Neutrophil (primary cell): ENCODE data around the gene LHX2.

Experiments used
- H3K27ac ChIP-seq: fragments of 200-600 bp; sonication (generic); 2 replicates; pipeline ENCODE4 v1.5.1; 2016; ENCODE audit warnings: mild to moderate bottlenecking, moderate library complexity
- H3K27me3 ChIP-seq: fragments of 200-600 bp; sonication (generic); 2 replicates; pipeline ENCODE4 v1.6.0; 2016; ENCODE audit warnings: mild to moderate bottlenecking
- H3K36me3 ChIP-seq: fragments of 200-600 bp; sonication (generic); 2 replicates; pipeline ENCODE4 v1.5.1; 2017
- H3K4me1 ChIP-seq, 2 experiments: fragments of 200-600 bp in 1 of 2; sonication (generic) in 1 of 2; 1 replicate in 1 of 2; 2 replicates in 1 of 2; pipeline versions ENCODE4 v1.5.1 to v1.6.1; 2013 to 2016; ENCODE audit warnings: low read depth in 1 of 2, low read length in 1 of 2, mild to moderate bottlenecking in 1 of 2, moderate library complexity in 1 of 2; ENCODE audit not compliant: control insufficient read depth in 1 of 2, insufficient read depth in 1 of 2
- H3K4me3 ChIP-seq, 2 experiments: fragments of 200-600 bp in 1 of 2; sonication (generic) in 1 of 2; 1 replicate in 1 of 2; 2 replicates in 1 of 2; pipeline ENCODE4 v1.5.1; 2013 to 2016; ENCODE audit warnings: low read depth in 1 of 2, low read length in 1 of 2, mild to moderate bottlenecking in 1 of 2, moderate library complexity in 1 of 2
- H3K9me3 ChIP-seq: fragments of 200-600 bp; sonication (generic); 2 replicates; pipeline ENCODE4 v1.5.1; 2016
- TF ChIP-seq, protein P1 (sequence below): fragments of 200-600 bp; sonication (generic); IDR thresholded peaks from 2 replicates; pipeline ENCODE4 v1.5.1; 2016; ENCODE audit warnings: antibody characterized with exemption

The LHX2 gene

DNA sequence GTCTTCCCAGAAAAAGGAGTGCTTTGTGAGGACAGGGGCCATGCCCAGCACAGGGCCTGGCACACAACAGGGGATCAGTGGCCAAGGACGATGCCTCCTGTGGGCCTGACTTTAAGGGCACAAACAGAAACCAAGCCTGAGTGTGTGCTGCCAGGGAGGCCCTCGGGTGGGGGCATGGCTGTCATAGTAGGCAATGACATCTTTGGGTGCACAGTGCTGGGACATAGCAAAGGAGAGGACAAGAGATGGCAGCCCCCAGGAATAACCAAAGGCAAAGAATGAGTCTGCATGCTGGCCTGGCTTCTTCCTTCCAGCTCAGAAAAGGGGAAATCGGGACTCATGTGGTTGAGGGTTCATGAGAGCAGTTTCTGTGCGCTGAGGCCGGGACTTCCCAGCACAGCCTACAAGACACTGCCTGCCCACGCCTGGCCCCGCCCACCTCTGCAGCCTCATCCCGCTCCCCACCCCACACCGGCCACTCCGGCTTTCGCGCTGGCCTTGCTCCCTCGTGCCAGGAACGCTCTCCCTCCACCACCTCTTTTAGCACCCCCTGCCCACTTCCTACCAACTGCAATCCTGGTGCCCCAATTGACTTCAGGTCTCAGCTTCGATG is 13.8 kb upstream of the LHX2 start:
- no peaks in the 10 kb centered on the region for H3K36me3 ChIP-seq
- H3K9me3 ChIP-seq: no peaks in the 10 kb centered on the region
- TF ChIP-seq, protein P1, sequence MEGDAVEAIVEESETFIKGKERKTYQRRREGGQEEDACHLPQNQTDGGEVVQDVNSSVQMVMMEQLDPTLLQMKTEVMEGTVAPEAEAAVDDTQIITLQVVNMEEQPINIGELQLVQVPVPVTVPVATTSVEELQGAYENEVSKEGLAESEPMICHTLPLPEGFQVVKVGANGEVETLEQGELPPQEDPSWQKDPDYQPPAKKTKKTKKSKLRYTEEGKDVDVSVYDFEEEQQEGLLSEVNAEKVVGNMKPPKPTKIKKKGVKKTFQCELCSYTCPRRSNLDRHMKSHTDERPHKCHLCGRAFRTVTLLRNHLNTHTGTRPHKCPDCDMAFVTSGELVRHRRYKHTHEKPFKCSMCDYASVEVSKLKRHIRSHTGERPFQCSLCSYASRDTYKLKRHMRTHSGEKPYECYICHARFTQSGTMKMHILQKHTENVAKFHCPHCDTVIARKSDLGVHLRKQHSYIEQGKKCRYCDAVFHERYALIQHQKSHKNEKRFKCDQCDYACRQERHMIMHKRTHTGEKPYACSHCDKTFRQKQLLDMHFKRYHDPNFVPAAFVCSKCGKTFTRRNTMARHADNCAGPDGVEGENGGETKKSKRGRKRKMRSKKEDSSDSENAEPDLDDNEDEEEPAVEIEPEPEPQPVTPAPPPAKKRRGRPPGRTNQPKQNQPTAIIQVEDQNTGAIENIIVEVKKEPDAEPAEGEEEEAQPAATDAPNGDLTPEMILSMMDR: no peak
- peaks cover 22 to 28% of the 10 kb centered on the region in 2 experiments for H3K4me1 ChIP-seq
- peaks cover 92% of the 10 kb centered on the region for H3K27me3 ChIP-seq
- H3K4me3 ChIP-seq: no peak overlapping the region
- H3K27ac ChIP-seq: no peak overlapping the region

DNA sequence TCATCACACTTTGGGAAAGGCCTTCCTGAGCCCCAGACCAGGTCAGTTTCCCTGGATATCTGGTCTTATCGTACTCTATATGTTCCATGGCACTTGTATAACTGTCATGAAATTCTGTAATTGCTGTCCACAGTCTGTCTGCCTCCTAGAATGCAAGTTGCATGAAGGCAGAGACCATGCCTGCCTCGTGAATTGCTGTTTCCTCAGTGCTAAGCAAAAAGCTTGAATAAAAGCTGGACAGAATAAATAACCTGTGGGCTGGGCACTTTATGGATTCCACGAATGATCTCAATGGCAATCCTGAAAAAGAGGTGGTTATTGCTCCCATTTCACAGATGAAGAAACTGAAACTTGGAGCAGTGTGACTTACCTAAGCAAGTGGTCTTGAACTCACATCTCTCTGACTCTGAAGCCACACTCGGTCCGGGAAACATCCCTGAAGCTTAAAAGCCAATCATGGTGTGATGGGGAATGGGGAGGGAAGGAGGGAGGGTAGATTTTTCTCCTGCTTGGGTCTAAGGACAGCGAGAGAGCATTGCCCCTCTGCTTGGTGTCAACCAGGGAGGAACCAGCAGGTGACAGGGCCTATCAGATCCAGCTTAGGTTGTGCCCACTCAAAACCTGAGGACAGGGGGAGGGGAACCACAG is 13.2 kb upstream of the LHX2 start:
- H3K4me1 ChIP-seq: peaks cover 22 to 28% of the 10 kb centered on the region in 2 experiments
- TF ChIP-seq, protein P1: no peak
- H3K27ac ChIP-seq: no peak overlapping the region
- H3K4me3 ChIP-seq: no peak overlapping the region
- no peaks in the 10 kb centered on the region for H3K36me3 ChIP-seq
- no peaks in the 10 kb centered on the region for H3K9me3 ChIP-seq
- peaks cover 98% of the 10 kb centered on the region for H3K27me3 ChIP-seq

DNA sequence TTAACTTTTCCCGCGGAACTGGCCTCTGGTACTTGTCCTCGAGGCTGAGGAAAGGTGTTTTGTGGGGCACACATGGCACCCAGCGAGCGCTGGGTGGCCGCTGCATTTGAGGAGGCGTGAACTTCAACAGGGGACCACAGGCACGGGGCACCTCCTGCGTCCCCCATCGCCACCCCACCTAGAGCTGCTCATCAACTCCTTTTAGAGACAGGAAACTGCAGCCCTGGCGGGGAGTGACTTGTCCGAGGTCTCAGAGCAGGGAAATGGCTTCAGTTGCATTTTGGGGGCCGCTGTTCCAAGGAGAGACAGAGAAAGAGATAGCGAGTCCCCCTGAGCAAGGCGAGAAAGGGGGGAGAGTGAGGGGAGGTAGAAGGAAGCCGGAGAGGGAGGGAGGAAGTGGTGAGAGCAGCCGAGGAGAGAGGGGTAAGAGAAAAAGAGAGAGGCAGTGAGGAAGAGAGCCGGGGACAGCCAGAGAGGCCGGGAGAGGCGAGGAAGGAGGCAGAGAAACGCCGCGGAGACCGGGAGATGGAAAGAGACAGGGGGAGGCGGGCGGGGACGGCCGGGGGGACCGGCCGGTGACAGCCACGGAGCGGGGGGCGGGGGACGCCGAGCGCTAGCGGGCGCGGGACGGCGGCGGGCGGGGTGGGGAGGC is 12.5 kb upstream of the LHX2 start:
- TF ChIP-seq, protein P1: no peak
- no peaks in the 10 kb centered on the region for H3K36me3 ChIP-seq
- H3K9me3 ChIP-seq: no peaks in the 10 kb centered on the region
- peaks cover 99% of the 10 kb centered on the region for H3K27me3 ChIP-seq
- no peak overlapping the region for H3K27ac ChIP-seq
- peaks cover 22 to 28% of the 10 kb centered on the region in 2 experiments for H3K4me1 ChIP-seq
- no peak overlapping the region for H3K4me3 ChIP-seq

DNA sequence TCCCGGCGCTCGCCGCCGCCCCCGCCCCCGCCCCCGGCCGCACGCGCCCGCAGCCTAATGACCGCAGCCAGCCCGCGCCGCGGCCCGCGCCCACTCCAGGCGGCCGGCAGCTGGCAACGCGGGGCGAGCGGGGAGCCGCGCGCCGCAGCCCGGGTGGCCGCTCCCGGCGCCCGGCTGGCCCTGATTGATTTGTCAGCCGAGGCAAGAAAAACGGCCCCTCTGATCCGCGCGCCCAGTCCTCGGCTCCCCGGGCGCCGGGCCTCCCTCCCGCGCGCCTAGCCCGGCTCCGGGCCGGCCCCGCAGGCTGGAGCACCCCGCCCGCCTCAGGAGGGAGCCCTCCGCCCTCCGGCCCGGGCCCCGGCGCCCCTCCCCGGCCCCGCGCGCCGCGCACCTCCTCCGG is 11.9 kb upstream of the LHX2 start:
- peaks cover 99% of the 10 kb centered on the region for H3K27me3 ChIP-seq
- no peak overlapping the region for H3K27ac ChIP-seq
- H3K36me3 ChIP-seq: no peaks in the 10 kb centered on the region
- H3K4me1 ChIP-seq: peaks cover 22 to 28% of the 10 kb centered on the region in 2 experiments
- no peak overlapping the region for H3K4me3 ChIP-seq
- TF ChIP-seq, protein P1: no peak
- no peaks in the 10 kb centered on the region for H3K9me3 ChIP-seq

DNA sequence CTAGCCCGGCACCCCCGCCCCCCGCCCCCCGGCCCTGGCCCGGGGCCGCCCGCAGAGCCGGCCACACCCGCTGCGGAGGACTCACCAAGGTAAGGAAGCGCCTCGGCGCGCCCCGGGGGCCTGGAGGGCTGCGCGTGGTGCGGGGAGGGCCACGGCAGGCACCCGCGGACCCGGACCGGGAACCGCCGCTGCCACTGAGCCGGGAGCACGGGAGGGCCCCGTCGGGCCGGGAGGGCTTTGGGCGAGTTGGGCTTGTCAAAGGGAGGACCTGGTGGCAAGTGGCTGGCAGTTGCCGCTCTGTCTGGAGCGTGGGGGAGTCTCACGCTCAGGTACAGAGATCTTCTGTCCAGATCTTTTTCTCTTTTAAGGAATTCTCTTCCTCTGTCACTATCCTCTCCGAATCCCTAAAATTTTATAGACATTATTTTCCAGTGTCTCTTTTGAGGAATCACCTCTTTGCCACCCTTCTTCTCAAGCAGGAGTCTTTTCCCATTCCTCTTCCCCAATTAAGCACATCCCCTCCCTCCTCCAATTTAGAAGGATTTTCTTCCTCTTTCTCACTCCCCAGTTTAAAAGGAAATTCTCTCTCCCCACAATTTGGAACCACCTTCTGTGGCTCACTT is 11.3 kb upstream of the LHX2 start:
- Histone ChIP-seq H3K27me3 (peaks cover 99% of the 10 kb centered on the region), H3K9me3 (no peaks in the 10 kb centered on the region), H3K36me3 (no peaks in the 10 kb centered on the region), H3K4me3 (no peak overlapping the region), H3K27ac (no peak overlapping the region), H3K4me1 (peaks cover 22 to 28% of the 10 kb centered on the region in 2 experiments)
- TF ChIP-seq, protein P1: no peak
